RPMI8226 (cell line): ENCODE data around the gene MYL6B.

ENCODE experiments used
- DNase-seq: peaks from one replicate; pipeline ENCODE4 v3.0.0-alpha.2; 2015

The MYL6B gene

DNA sequence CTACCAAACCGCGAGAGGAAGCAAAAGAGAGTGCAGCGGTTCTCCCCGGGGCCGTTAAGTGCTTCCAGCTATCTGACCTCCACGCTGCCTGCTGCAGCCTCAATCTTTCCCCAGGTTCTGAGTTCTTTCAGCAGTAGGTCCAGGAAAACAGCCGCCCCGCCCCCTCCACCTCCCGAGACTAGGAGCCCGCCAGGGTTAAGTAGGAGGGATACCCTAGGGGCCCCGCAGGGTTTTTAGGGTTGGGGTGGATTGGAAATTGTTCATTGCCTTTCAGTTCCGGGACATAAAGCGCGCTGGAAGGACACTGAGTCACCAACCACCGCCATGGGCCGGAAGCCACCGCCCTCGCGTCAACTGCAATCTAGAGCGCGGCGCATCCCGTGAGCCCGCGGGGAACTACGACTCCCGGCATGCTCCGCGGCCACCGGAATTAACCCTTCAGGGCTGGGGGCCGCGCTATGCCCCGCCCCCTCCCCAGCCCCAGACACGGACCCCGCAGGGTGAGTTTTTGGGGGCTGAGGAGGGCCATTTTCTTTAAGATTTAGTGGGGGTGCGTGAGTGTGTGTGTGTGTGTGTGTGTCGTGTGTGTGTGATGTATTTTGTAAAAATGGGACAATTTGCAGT lies at the start of gene MYL6B:
MYL6B (plus strand) TSS at position 456 of the 624 bp plus-strand sequence. CDS start 1,332 bp downstream, outside the sequence.
- peak; percentile 96 for DNase-seq

GRCh38 chr12:56102683-56103065 lies 49.7 kb upstream of the MYL6B start:
- no peak for DNase-seq

GRCh38 chr12:56103066-56103711 lies 49.2 kb upstream of the MYL6B start:
- DNase-seq: no peak

GRCh38 chr12:56103823-56104108 lies 48.6 kb upstream of the MYL6B start:
- DNase-seq: no peak

- peak; percentile 99 for DNase-seq
Measured at GRCh38 chr12:56104109-56104814, 48.1 kb upstream of the MYL6B start, which contains the start of gene PA2G4. PA2G4 (plus strand) TSS chr12:56104559; CDS start chr12:56104738, 179 bp downstream.

DNA sequence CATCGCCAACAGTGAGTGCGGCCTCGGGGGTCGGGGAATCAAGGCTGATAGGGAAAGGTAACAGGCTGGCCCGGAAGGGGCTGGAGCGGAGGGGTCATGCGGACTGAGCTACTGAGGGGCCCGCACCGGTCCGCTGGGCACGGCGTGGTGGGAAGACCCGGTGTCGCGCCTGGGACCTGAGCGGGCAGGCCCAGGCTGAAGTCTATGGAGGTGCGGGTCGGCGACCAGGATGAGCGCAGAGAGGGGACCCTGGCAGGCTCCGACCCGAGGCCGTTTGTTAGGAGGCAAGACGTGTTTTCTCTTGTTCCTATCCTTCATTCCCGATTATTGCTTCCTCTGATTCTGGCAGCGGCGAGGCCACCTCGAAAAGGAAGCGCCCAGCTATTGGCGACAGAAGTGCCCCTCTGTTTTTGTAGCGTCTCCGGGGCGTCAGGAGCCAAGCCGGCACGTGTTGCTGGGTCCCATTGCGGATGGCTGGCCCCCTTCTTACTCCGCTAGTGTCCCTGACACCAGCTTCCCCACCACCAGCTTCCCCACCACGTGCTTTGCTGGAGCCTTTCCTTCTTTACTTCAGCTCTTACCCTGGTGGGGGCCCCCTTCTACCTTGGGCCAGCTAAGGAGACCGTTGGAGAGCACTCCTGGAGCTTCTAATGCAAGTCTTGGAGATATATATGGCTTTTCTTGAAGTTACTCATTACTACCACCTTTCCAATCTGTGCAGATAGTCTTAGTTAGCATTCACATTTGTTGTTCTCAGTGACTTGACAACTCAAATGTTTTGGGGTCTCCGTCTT lies 47.4 kb upstream of the MYL6B start:
- DNase-seq: peak; percentile 49

GRCh38 chr12:56105609-56105902 lies 46.8 kb upstream of the MYL6B start:
- no peak for DNase-seq

GRCh38 chr12:56107242-56107641 lies 45.1 kb upstream of the MYL6B start:
- DNase-seq: no peak

GRCh38 chr12:56110571-56110970 lies 41.8 kb upstream of the MYL6B start:
- DNase-seq: no peak

GRCh38 chr12:56114084-56114483 lies 38.3 kb upstream of the MYL6B start:
- no peak for DNase-seq

DNA sequence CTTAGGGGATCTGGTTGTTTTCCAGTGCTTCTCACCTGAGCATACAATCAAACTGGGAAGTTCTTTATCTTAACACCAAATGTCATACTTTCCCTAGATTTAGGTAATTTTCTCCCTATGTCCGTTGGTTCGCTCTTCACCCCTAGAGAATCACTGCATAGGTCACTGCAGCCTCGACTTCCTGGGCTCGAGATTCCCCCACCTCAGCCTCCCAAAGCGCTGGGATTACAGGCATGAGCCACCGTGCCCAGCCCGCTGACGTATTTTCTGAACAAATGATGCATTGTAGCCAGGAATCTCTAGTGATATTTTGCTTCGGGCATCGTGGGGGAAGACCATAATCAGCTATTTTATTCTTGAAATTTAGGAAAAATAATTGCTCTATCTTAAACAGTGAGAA lies 37.1 kb upstream of the MYL6B start:
- no peak for DNase-seq

DNA sequence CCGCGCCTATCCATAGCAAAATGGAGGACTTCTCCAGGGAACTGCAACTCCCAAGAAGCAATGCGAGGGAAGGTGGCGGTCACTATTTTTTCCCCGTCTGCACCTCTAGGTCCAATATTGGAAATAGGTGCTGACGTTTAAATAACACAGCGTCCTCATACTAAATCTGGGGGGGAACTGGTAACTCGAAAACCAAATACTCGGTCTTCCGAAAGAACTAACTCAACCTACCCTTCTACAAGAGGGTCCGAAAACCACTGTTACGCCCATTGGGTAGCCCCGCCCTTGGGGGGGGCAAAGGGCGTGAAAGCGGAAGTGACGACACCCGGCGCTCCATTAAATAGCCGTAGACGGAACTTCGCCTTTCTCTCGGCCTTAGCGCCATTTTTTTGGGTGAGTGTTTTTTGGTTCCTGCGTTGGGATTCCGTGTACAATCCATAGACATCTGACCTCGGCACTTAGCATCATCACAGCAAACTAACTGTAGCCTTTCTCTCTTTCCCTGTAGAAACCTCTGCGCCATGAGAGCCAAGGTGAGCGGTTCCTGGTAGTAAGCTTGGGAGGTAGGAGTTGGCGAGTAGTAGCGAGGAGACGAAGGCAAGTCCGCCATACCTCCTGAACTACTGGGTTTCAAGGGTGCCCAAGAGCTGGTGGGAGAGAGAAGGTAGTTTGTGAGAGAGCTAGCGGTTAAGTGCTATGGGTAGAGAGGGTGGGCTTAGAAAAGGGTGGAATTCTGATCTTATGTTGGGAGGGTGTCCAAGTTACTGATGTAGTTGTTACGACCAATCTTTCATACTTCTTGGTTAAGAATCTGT lies 35.9 kb upstream of the MYL6B start, which contains the start of gene RPL41:
RPL41 (plus strand) TSS at position 367 of the 815 bp plus-strand sequence.
- peak; percentile 96 for DNase-seq

DNA sequence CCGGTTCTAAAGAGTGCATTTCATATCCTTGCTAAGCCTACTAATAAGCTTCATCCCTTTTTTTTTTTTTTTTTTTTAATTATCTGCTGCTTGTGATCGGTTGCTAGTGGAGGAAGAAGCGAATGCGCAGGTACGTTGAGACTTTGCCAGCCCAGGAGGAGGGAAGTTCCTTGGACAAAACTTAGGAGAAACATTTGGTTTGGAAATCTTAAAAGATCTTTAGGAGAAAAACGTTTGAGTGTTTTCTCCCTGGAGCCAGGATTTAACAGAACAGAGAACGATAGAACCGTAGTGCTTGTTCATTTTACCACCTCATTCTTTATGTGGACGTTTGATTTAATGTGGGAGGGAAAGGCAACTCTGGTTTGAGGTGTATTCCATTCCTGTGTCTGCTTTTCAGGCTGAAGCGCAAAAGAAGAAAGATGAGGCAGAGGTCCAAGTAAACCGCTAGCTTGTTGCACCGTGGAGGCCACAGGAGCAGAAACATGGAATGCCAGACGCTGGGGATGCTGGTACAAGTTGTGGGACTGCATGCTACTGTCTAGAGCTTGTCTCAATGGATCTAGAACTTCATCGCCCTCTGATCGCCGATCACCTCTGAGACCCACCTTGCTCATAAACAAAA lies 35.2 kb upstream of the MYL6B start:
- peak; percentile 11 for DNase-seq

GRCh38 chr12:56117778-56118687 lies 34.4 kb upstream of the MYL6B start, which contains the start of gene ZC3H10:
ZC3H10 (plus strand) TSS chr12:56118266; CDS start chr12:56120563, 2,297 bp downstream.
- peak; percentile 100 for DNase-seq

DNA sequence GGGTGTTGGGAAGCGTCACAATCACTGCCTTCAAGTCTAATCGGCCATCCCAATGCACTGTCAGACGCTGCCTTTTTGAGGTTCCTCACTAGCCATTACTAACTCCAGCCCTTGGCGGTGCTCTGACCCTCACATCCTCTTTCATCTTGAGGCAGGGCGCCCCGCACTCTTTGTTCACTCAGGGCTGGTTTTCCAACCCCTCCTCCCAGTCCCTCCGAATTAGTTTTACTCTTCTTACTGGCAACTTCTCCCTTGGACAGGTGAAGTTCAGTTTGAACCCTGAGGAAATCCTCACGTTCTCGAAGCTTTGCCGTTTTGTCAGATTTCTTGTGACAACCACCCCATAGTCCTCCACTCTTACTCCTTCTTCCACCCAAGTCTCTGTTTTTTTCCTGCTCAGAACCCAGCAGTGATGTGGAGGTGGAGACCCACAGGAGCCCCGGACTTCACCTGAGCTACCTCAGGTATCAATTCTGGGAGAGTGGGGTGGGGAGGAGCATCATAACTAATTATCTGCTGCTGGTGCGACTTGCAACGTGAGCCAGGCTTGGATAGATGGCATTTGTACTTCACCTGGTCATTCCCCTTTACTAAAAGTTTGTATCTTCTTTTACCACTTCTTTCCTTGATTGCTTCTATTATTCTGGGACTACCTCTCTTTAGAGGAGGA lies 33.6 kb upstream of the MYL6B start:
- no peak for DNase-seq

DNA sequence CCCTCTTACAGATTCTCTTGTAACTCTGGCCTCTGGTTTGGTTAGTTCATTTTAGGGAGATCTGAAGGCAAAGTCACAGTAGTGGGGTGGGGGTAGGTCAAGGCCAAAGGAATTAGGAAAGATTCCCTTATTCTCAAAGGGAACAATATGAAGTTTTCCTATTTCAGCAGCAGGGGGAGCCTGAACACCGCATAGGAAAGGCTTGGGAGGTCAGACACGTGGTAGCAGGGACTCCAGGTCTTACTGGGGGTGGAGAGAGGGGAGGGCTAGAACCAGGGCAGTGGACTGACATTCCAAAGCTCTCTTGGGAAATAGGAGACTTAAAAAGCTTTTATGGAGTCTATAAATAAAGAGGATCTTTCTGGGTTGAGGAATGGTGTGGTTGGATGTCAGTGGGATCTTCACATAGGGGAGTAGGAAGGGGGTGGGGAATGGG lies 33.0 kb upstream of the MYL6B start:
- peak; percentile 78 for DNase-seq

DNA sequence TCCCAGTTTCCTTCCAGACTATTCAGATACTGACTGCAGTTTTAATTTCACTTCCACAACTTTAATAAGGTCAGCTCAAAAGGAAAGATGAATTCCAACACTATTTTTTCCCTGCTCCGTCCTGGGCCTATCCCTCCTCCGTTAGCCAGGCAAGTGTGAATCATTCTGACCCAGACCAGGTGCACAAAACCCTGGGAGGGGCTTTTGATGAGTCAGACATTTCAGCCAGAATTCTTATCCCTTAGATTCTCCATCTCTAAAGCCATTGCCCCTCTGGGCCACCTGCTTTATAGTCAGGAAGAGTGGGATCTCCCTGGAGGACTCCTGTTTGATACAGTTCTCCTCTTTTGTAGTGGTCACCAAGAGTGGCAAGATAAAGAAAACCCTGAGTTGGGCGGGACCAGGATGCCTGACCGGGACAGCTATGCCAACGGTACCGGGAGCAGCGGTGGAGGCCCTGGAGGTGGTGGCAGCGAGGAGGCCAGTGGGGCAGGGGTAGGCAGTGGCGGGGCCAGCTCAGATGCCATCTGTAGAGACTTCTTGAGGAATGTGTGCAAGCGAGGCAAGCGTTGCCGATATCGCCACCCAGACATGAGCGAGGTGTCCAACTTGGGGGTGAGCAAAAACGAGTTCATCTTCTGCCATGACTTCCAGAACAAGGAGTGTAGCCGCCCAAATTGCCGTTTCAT lies 32.1 kb upstream of the MYL6B start:
- no peak for DNase-seq

GRCh38 chr12:56121204-56121870 lies 31.1 kb upstream of the MYL6B start:
- DNase-seq: no peak

DNA sequence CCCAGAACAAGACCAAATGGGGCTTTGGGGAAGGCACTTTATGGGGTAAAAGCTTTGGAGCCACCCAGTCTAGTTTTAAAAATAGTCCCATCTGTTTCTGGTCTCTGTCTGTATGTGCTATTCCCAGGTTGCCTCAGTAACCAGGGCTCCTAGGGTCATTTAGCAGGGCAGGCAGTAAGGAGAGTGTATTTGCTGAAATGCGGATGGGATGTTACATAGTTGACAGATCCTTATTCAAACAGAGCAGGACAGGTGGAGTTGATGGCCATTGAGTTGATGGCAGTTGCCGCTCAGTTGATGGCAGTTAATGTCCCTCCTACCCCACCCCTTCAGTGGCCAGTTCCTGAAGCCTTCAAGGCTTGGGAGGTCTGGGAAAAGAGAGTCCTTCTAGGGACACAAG lies 29.8 kb upstream of the MYL6B start:
- no peak for DNase-seq
